ENCODE data around the gene MESD. TPM values are rescaled to one million over a fixed set of nuclear protein-coding genes. Genes with fewer than 3 reads are reported as not detected.

The MESD gene
- total RNA-seq, 1 experiment from 2014 or later, result 28.2 TPM

DNA sequence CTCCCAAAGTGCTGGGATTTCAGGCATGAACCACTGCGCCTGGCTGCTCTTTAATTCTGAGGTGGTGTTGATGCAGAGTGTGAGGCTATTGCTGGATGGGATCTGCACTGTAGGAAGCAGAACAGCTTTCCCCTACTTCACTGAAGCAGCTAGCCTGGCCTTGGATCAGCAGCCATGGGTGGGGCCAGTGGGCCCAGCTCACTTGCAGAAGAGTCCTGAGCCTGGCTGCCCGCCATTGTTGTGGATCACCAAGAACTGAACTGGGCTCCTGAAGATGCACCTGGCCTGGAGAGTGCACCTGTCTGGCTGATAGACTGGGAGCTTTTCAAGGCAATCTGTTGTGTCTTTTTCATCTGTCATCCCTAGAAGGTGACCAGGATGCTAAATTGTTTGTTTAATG is 23.0 kb upstream of the MESD start:
- in situ Hi-C loops (cut with HindIII; ENCODE audit: low pct_unique_long_range_greater_than_20kb, low sequenced_read_pairs), result no loop called here
- no peak for DNase-seq (ENCODE audit: low read depth, low spot score)
- TF ChIP-seq POLR2AphosphoS5 (IDR thresholded peaks at IDR 0.05; ENCODE audit: low read depth, low read length) (no peak), SIN3A (IDR thresholded peaks at IDR 0.05; ENCODE audit: borderline replicate concordance, insufficient read depth, low read depth, low read length) (no peak), TCF7L2 (IDR thresholded peaks at IDR 0.05; ENCODE audit: low read depth, low read length) (no peak)
- TF ChIP-seq, protein P1, sequence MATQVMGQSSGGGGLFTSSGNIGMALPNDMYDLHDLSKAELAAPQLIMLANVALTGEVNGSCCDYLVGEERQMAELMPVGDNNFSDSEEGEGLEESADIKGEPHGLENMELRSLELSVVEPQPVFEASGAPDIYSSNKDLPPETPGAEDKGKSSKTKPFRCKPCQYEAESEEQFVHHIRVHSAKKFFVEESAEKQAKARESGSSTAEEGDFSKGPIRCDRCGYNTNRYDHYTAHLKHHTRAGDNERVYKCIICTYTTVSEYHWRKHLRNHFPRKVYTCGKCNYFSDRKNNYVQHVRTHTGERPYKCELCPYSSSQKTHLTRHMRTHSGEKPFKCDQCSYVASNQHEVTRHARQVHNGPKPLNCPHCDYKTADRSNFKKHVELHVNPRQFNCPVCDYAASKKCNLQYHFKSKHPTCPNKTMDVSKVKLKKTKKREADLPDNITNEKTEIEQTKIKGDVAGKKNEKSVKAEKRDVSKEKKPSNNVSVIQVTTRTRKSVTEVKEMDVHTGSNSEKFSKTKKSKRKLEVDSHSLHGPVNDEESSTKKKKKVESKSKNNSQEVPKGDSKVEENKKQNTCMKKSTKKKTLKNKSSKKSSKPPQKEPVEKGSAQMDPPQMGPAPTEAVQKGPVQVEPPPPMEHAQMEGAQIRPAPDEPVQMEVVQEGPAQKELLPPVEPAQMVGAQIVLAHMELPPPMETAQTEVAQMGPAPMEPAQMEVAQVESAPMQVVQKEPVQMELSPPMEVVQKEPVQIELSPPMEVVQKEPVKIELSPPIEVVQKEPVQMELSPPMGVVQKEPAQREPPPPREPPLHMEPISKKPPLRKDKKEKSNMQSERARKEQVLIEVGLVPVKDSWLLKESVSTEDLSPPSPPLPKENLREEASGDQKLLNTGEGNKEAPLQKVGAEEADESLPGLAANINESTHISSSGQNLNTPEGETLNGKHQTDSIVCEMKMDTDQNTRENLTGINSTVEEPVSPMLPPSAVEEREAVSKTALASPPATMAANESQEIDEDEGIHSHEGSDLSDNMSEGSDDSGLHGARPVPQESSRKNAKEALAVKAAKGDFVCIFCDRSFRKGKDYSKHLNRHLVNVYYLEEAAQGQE (IDR thresholded peaks at IDR 0.05; ENCODE audit: insufficient read depth in 1 of 2, low read depth in 2 of 2, low read length in 1 of 2), result no peak
- TF ChIP-seq, protein P2, sequence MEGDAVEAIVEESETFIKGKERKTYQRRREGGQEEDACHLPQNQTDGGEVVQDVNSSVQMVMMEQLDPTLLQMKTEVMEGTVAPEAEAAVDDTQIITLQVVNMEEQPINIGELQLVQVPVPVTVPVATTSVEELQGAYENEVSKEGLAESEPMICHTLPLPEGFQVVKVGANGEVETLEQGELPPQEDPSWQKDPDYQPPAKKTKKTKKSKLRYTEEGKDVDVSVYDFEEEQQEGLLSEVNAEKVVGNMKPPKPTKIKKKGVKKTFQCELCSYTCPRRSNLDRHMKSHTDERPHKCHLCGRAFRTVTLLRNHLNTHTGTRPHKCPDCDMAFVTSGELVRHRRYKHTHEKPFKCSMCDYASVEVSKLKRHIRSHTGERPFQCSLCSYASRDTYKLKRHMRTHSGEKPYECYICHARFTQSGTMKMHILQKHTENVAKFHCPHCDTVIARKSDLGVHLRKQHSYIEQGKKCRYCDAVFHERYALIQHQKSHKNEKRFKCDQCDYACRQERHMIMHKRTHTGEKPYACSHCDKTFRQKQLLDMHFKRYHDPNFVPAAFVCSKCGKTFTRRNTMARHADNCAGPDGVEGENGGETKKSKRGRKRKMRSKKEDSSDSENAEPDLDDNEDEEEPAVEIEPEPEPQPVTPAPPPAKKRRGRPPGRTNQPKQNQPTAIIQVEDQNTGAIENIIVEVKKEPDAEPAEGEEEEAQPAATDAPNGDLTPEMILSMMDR (IDR thresholded peaks at IDR 0.05), result no peak
- Histone ChIP-seq H3K9me3 (ENCODE audit: control insufficient read depth, insufficient read depth, low read depth, low read length) (no peaks in the 10 kb centered on the region), H3K4me1 (ENCODE audit: control insufficient read depth, insufficient read depth, low read length) (0 out of 2 replicates have a peak, but pooled peaks cover 3% of the 10 kb centered on the region), H3K4me3 (ENCODE audit: low read depth in 2 of 2, low read length in 2 of 2) (no peak overlapping the region), H3K36me3 (ENCODE audit: control insufficient read depth, insufficient read depth, low read length) (no peaks in the 10 kb centered on the region), H3K27me3 (ENCODE audit: control insufficient read depth, insufficient read depth, low read length) (no peaks in the 10 kb centered on the region), H3K27ac (ENCODE audit: low read length) (no peak overlapping the region)
- POLR2A ChIA-PET, result interaction anchor here (0.7 kb wide), 1 partner anchor 1894 kb away, joined by 5 read pairs; no protein-coding TSS in a partner anchor
- ATAC-seq, result no peak
- intact Hi-C loops (cut with micrococcal nuclease; ENCODE audit: unreplicated experiment), result no loop called here
- CTCF ChIA-PET, result no interaction called here
- no TSS peak for BruUV-seq (replicated peaks)

DNA sequence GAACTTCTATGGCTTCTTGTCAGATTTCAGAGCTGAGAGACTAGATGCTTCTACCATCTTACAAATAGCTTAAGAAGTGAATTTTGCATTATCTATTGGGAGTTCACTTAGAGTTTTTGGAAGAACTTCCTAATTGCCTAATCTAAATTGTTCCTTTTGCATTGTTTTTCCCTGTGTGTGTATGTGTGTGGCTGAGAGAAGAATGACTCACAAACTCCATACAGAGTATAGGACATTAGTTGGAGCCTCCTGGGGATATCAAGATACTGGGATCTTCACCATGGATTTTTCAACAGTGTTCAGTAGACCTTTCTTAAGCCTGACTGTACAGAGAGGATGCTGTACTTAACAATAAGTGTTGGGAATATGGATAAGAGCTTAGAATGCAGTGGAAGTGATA is 22.0 kb upstream of the MESD start:
- ATAC-seq (no peak), DNase-seq (ENCODE audit: low read depth, low spot score) (no peak)
- intact Hi-C loops (cut with micrococcal nuclease; ENCODE audit: unreplicated experiment) (no loop called here), in situ Hi-C loops (cut with HindIII; ENCODE audit: low pct_unique_long_range_greater_than_20kb, low sequenced_read_pairs) (no loop called here)
- no peaks in the 10 kb centered on the region for H3K27me3 ChIP-seq (ENCODE audit: control insufficient read depth, insufficient read depth, low read length)
- no peak overlapping the region for H3K4me3 ChIP-seq (ENCODE audit: low read depth in 2 of 2, low read length in 2 of 2)
- H3K27ac ChIP-seq (ENCODE audit: low read length), result no peak overlapping the region
- no TSS peak for BruUV-seq (replicated peaks)
- 0 out of 2 replicates have a peak, but pooled peaks cover 7% of the 10 kb centered on the region for H3K4me1 ChIP-seq (ENCODE audit: control insufficient read depth, insufficient read depth, low read length)
- no peaks in the 10 kb centered on the region for H3K9me3 ChIP-seq (ENCODE audit: control insufficient read depth, insufficient read depth, low read depth, low read length)
- POLR2A ChIA-PET, result no interaction called here
- no peaks in the 10 kb centered on the region for H3K36me3 ChIP-seq (ENCODE audit: control insufficient read depth, insufficient read depth, low read length)
- no peak for TF ChIP-seq TCF7L2 (IDR thresholded peaks at IDR 0.05; ENCODE audit: low read depth, low read length)
- no peak for TF ChIP-seq SIN3A (IDR thresholded peaks at IDR 0.05; ENCODE audit: borderline replicate concordance, insufficient read depth, low read depth, low read length)
- TF ChIP-seq, protein P1 (IDR thresholded peaks at IDR 0.05; ENCODE audit: insufficient read depth in 1 of 2, low read depth in 2 of 2, low read length in 1 of 2), result no peak
- TF ChIP-seq, protein P2 (IDR thresholded peaks at IDR 0.05), result no peak
- TF ChIP-seq POLR2AphosphoS5 (IDR thresholded peaks at IDR 0.05; ENCODE audit: low read depth, low read length), result no peak
- CTCF ChIA-PET, result interaction anchor here (0.6 kb wide), 1 partner anchor 36 kb away, joined by 8 read pairs; no protein-coding TSS in a partner anchor
